GM23338 (cell line): ENCODE measurements around the gene TNFRSF8. TPM values are rescaled to one million over a fixed set of nuclear protein-coding genes. Genes with fewer than 3 reads are reported as not detected.

ENCODE experiments used
- ATAC-seq: fragments of 200-7000 bp; cut with Tn5 transposase; 3 replicates; pipeline ENCODE4 v1.9.1; 2020
- DNase-seq: peaks from one replicate; pipeline ENCODE4 v3.0.0-alpha.2; 2015; ENCODE audit warnings: low spot score
- H2AFZ ChIP-seq: fragments of 200-600 bp; sonication (generic); 2 replicates; pipeline ENCODE4 v1.8.0; 2016; ENCODE audit warnings: antibody characterized with exemption, mild to moderate bottlenecking, moderate library complexity
- H3F3A ChIP-seq: fragments of 200-600 bp; sonication (generic); replicated peaks from 2 replicates; pipeline ENCODE4 v1.8.0; 2017; ENCODE audit warnings: antibody characterized with exemption, mixed run types, low read depth
- H3K27ac ChIP-seq: fragments of 200-600 bp; sonication (generic); 2 replicates; pipeline ENCODE4 v1.6.1; 2016; ENCODE audit warnings: low read depth
- H3K27me3 ChIP-seq: fragments of 200-600 bp; sonication (generic); 2 replicates; pipeline ENCODE4 v1.8.0; 2016; ENCODE audit warnings: mild to moderate bottlenecking, mixed run types, moderate library complexity; ENCODE audit not compliant: insufficient read depth
- H3K36me3 ChIP-seq: fragments of 200-600 bp; sonication (generic); 2 replicates; pipeline ENCODE4 v1.8.0; 2016; ENCODE audit warnings: mild to moderate bottlenecking; ENCODE audit not compliant: insufficient read depth
- H3K4me1 ChIP-seq: fragments of 200-600 bp; sonication (generic); 2 replicates; pipeline ENCODE4 v1.8.0; 2016; ENCODE audit warnings: mild to moderate bottlenecking, moderate library complexity; ENCODE audit not compliant: insufficient read depth
- H3K4me2 ChIP-seq: fragments of 200-600 bp; sonication (generic); 2 replicates; pipeline ENCODE4 v1.7.1; 2017; ENCODE audit warnings: mixed run types
- H3K4me3 ChIP-seq: fragments of 200-600 bp; sonication (generic); 2 replicates; pipeline ENCODE4 v1.6.1; 2016; ENCODE audit warnings: mixed run types
- H3K79me2 ChIP-seq: fragments of 200-600 bp; sonication (generic); replicated peaks from 2 replicates; pipeline ENCODE4 v1.8.0; 2017; ENCODE audit warnings: mild to moderate bottlenecking; ENCODE audit not compliant: insufficient read depth
- H3K9me2 ChIP-seq: fragments of 200-600 bp; sonication (generic); 2 replicates; pipeline ENCODE4 v1.8.0; 2017; ENCODE audit not compliant: insufficient read depth
- H4K20me1 ChIP-seq: fragments of 200-600 bp; sonication (generic); replicated peaks from 2 replicates; pipeline ENCODE4 v1.8.0; 2017; ENCODE audit warnings: mild to moderate bottlenecking; ENCODE audit not compliant: insufficient read depth
- H3K27ac Mint-ChIP-seq: 2 replicates; pipeline ENCODE4 v1.8.0; 2020; ENCODE audit warnings: inconsistent platforms, mild to moderate bottlenecking, moderate library complexity, mixed read lengths
- H3K27me3 Mint-ChIP-seq: 3 replicates; pipeline ENCODE4 v1.8.0; 2022; ENCODE audit warnings: low read depth, mild to moderate bottlenecking, moderate library complexity, mixed read lengths, inconsistent platforms; ENCODE audit not compliant: insufficient read depth, poor library complexity
- H3K36me3 Mint-ChIP-seq: 3 replicates; pipeline ENCODE4 v1.8.0; 2021; ENCODE audit warnings: low read depth, mild to moderate bottlenecking, inconsistent platforms, moderate library complexity, mixed read lengths
- H3K4me1 Mint-ChIP-seq: 3 replicates; pipeline ENCODE4 v1.8.0; 2020; ENCODE audit warnings: mild to moderate bottlenecking, inconsistent platforms, mixed read lengths
- H3K4me3 Mint-ChIP-seq: 3 replicates; pipeline ENCODE4 v1.8.0; 2021; ENCODE audit warnings: moderate library complexity, mild to moderate bottlenecking, inconsistent platforms, mixed read lengths
- H3K9me3 Mint-ChIP-seq: 3 replicates; pipeline ENCODE4 v1.8.0; 2020; ENCODE audit warnings: moderate library complexity, mild to moderate bottlenecking, inconsistent platforms, mixed read lengths
- ETS1 ChIP-seq: IDR thresholded peaks from 2 replicates; pipeline ENCODE4 v1.6.1; 2016; ENCODE audit warnings: antibody characterized with exemption
- EZH2 ChIP-seq: fragments of 200-600 bp; sonication (generic); IDR thresholded peaks from one replicate; pipeline ENCODE4 v1.8.0; 2017; ENCODE audit warnings: antibody characterized with exemption, mild to moderate bottlenecking, low read depth; ENCODE audit not compliant: unreplicated experiment
- NANOG ChIP-seq: IDR thresholded peaks from 2 replicates; pipeline ENCODE4 v1.6.1; 2016; ENCODE audit warnings: antibody characterized with exemption, borderline replicate concordance
- POLR2AphosphoS5 ChIP-seq: IDR thresholded peaks from 2 replicates; pipeline ENCODE4 v1.6.1; 2016; ENCODE audit warnings: antibody characterized with exemption, low read depth
- ZNF331 ChIP-seq: fragments of 250-450 bp; sonication (Bioruptor Pico); IDR thresholded peaks from 2 replicates; pipeline ENCODE4 v1.5.0; 2020; ENCODE audit warnings: low read depth, mild to moderate bottlenecking, moderate library complexity
- ZNF462 ChIP-seq: fragments of 250-450 bp; sonication (Bioruptor Pico); IDR thresholded peaks from 2 replicates; pipeline ENCODE4 v1.5.0; 2020; ENCODE audit warnings: mild to moderate bottlenecking, moderate library complexity
- polyA plus RNA-seq: library from polyadenylated mRNA; unstranded; fragments of >200 nt; fragmentation: Nextera tagmentation; extraction: Ambion mirVana; gene quantifications from 2 replicates; pipeline ENCODE4 v1.2.1, GENCODE V29; 2016
- total RNA-seq: library from RNA; depleted of rRNA; stranded (reverse); fragments of >200 nt; shearing (Covaris generic); gene quantifications from 2 replicates; pipeline ENCODE4 v1.2.3, GENCODE V29; 2014

The TNFRSF8 gene
- total and polyA plus RNA-seq, 2 experiments from 2014 or later: 11.7 to 28.2 TPM

- TF ChIP-seq ZNF462 (CRISPR knock-in tag) (no peak), EZH2 (no peak), ZNF331 (CRISPR knock-in tag) (no peak)
These were observed 126.2 kb downstream of the TNFRSF8 start (continued) for GRCh38 chr1:12189328-12189682.

- H3K27me3 Mint-ChIP-seq: peaks cover 11% of the 10 kb centered on the region
- no peaks in the 10 kb centered on the region for H4K20me1 ChIP-seq
- H3K4me1 Mint-ChIP-seq: peaks cover 14% of the 10 kb centered on the region
- no peaks in the 10 kb centered on the region for H3K79me2 ChIP-seq
- H3K9me2 ChIP-seq: no peaks in the 10 kb centered on the region
- H3K27ac ChIP-seq: no peak overlapping the region
- H3K9me3 Mint-ChIP-seq: no peaks in the 10 kb centered on the region
- H3K36me3 ChIP-seq: no peaks in the 10 kb centered on the region
- no peak overlapping the region for H3K4me3 Mint-ChIP-seq
- DNase-seq: peak; percentile 32
- no peaks in the 10 kb centered on the region; the same call in 2 of the 3 replicates for H3K36me3 Mint-ChIP-seq
- ATAC-seq: peak; percentile 12
- H3K4me2 ChIP-seq: no peak overlapping the region
- H3K4me3 ChIP-seq: no peak overlapping the region
- no peaks in the 10 kb centered on the region for H3K27me3 ChIP-seq
- peaks cover 3% of the 10 kb centered on the region; the same call in 1 of the 2 replicates for H3F3A ChIP-seq
- no peak overlapping the region for H3K27ac Mint-ChIP-seq
- H3K4me1 ChIP-seq: no peaks in the 10 kb centered on the region
- H2AFZ ChIP-seq: no peak overlapping the region
- no peak for TF ChIP-seq POLR2AphosphoS5
- TF ChIP-seq ETS1: no peak
- no peak for TF ChIP-seq ZNF462 (CRISPR knock-in tag)
- TF ChIP-seq ZNF331 (CRISPR knock-in tag): no peak
- no peak for TF ChIP-seq NANOG
These were observed 128.3 kb downstream of the TNFRSF8 start for GRCh38 chr1:12191242-12192032.
